ENCODE results near the gene TPPP2. TPM values are rescaled to one million over a fixed set of nuclear protein-coding genes. Genes with fewer than 3 reads are reported as not detected.

TPPP2 gene
- total RNA-seq, 1 donor from 2014 or later, result not detected

DNA sequence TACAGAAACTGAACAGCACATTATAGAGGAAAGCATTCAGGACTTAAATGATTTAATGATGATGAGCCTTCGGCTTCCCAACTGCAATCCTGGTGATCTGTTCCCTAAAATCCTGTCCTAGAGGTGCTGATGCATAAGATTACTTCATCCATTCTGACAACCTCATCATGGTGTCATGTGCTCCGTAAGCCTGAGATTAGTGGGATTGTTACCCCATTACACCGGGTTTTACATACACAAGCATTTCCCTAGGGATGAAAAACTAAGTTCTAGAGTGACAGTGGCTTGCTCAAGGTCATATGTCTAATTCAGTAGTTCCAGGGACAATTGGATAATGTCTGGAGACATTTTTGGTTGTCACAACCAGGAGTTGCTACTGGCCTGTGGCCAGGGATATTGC, 7.1 kb downstream of the TPPP2 start:
- intact Hi-C loops (cut with micrococcal nuclease), result no loop called here

DNA sequence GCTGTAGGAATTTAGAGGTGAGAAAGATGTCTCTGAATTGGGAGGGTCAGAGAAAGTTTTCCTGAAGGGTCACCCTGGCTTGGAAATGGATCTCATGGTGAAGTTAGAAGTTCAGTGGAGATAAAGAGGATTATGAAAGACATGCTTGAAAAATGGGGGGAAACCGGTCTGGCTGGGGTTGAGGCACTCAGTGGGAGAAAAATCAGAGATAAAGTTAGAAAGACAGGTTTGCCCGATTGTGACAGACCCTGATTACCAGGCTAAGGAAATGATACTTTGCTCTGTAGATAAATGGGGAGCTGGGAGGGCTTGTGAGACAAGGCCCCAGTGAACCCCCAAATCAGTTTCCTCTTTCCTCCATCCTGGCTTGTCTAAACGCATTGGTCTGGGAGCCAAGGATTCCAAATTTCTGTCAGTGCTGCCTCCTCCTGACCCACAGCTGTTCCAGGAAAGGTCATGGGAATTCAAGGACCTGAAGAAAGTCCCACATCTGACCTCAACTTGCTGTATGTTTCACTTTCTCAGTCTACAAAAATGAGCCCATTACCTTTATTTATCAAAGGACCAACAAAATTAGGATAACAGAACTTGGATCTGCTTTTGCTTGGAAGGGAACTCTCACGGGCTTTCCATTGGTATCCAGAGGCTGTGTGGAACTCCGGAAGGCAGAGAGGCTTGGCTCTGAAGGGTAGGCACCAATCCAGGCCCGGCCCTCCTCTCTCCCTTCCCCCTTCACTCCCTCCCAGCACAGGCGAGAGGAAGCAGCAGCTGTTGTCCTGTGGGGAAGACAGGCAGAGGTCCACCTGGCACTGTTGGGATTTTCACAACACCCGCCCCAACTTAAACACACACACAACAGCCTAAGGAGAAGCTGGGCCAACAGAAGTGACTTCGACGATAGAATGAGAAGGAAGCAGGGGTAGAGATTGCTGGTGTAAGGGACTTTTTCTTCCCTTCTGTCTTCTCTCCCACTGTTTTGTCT, 8.7 kb downstream of the TPPP2 start:
- intact Hi-C loops (cut with micrococcal nuclease), result no loop called here

DNA sequence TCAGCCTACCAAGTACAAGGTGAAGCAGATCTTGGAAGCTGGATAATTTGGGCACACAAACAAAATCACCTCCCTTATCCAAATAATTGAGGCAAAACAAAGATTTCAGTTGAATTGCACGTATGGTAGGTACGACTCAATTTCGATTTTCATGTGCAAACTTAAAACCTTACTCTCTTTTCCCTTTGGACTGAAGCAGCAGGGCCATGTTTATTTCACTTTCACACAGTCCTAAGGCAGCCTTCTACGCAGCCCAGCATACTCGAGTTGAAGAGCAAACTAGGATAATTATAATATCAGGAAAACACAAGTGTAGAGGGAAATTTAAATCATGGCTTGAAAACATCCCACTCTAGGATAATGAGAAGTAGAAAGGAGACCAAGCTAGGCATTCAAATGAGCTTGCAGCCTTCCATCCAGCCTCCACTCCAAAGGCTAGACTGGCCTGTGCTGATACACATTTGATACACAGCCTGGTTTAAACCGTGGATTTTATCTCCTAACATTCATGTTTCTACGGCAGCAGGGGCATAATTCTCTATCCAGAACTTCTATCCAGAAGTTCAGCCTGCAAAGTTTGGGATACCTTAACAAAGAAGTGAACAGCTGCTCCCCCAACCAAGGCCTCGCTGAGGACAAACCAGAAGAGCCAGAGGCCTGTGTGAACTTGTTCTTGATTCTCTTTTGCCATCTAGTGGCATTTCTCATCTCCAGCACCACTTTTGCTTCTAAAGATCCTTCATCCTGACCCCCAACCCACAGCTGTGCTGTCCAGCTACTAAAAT, 9.8 kb downstream of the TPPP2 start:
- intact Hi-C loops (cut with micrococcal nuclease), result loop anchor here (1.0 kb wide), 1 partner anchor 25 kb away; no protein-coding TSS in a partner anchor

DNA sequence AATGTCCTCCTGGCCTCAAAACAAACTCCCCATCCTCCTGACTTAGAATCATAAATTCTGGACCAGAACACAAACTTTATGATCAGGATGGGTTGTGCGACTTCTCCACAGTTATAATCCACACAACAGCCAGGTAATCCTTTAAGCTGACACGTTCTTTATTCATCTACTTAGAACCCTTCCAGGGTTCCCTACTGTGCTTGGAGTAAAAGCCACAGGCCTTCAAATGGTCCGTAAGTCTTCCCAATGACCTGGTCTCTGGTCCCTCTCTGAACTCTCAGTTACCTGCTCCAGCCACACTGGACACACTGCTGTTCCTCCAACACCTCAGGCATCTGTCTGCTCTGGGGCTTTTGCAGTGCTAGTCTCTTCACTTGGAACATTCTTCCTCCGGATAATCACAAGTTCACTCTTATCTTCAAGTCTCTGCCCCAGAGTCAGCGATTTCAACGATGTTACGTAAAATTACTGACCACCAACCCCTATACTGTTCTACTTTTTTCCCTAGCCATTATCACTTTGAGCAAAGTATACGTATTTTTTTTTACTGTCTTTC, 10.4 kb downstream of the TPPP2 start:
- intact Hi-C loops (cut with micrococcal nuclease), result loop anchor here (1.0 kb wide), 1 partner anchor 26 kb away; no protein-coding TSS in a partner anchor

DNA sequence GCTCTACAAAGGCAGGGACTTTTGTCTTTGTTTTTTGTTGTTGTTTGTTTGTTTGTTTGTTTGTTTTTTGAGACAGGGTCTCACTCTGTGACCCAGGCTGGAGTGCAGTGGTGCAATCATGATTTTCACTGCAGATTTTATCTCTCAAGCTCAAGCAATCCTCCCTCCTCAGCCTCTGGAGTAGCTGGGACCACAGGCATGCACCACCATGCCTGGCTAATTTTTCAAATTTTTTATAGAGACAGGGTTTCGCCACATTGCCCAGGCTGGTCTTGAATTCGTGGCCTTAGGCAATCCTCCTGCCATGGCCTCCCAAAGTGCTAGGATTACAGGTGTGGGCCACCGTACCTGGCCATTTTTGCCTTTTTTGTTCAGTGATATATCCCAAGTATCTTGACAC, 10.9 kb downstream of the TPPP2 start:
- intact Hi-C loops (cut with micrococcal nuclease), result loop anchor here (1.0 kb wide), 1 partner anchor 27 kb away; no protein-coding TSS in a partner anchor

DNA sequence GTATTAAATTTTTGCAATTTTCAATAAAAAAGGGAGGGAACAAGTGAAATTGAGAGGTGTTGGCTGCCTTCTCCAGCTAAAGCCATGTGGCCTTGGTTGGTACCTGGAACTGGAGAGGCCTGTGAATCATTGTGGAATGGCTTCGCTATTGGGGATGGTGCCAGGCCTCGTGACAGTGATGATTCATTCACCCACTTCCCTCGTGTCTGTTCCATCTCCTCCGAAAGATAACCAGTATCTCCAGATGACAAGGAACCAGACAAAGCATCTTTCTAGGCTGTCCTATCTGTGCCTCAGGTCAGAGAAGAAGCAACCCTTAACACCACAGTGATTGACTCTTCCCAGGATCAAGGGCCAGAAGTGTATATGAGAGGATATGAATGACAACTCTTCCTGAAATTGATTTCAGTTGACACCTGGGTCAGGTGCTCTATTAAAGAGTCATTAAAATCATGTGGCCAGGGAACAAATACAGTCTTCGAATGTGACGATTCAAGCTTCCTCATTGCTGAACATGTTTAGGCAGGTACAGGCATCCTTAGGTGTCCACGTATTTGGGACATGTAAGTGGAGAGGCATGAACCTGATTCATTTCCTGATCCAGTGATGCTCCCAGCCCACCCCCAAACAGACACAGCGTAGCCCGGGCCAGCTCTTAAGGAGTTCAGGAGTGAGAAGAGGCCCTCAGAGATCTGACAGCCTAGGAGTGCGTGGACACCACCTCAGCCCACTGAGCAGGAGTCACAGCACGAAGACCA, 11.8 kb downstream of the TPPP2 start, which contains the start of gene RNASE7:
TSS of gene RNASE7 (plus strand) at position 687 of the 758 bp plus-strand sequence. CDS start 631 bp downstream, outside the sequence.
- intact Hi-C loops (cut with micrococcal nuclease), result no loop called here

DNA sequence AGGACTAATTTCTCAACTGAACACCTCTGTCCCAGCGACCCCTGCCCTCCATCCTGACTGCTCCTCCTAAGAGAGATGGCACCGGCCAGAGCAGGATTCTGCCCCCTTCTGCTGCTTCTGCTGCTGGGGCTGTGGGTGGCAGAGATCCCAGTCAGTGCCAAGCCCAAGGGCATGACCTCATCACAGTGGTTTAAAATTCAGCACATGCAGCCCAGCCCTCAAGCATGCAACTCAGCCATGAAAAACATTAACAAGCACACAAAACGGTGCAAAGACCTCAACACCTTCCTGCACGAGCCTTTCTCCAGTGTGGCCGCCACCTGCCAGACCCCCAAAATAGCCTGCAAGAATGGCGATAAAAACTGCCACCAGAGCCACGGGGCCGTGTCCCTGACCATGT, 12.9 kb downstream of the TPPP2 start:
- intact Hi-C loops (cut with micrococcal nuclease), result no loop called here

DNA sequence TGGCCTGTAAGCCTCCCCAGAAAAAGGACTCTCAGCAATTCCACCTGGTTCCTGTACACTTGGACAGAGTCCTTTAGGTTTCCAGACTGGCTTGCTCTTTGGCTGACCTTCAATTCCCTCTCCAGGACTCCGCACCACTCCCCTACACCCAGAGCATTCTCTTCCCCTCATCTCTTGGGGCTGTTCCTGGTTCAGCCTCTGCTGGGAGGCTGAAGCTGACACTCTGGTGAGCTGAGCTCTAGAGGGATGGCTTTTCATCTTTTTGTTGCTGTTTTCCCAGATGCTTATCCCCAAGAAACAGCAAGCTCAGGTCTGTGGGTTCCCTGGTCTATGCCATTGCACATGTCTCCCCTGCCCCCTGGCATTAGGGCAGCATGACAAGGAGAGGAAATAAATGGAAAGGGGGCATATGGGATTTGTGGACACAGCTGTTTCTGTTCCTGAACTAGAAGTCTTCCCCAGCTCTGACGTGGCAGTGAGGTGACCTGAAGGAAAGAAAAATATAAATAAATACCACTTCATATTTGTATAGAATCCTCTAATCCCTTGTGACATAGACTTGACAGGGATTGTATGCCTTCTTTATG, 13.5 kb downstream of the TPPP2 start:
- intact Hi-C loops (cut with micrococcal nuclease), result no loop called here

DNA sequence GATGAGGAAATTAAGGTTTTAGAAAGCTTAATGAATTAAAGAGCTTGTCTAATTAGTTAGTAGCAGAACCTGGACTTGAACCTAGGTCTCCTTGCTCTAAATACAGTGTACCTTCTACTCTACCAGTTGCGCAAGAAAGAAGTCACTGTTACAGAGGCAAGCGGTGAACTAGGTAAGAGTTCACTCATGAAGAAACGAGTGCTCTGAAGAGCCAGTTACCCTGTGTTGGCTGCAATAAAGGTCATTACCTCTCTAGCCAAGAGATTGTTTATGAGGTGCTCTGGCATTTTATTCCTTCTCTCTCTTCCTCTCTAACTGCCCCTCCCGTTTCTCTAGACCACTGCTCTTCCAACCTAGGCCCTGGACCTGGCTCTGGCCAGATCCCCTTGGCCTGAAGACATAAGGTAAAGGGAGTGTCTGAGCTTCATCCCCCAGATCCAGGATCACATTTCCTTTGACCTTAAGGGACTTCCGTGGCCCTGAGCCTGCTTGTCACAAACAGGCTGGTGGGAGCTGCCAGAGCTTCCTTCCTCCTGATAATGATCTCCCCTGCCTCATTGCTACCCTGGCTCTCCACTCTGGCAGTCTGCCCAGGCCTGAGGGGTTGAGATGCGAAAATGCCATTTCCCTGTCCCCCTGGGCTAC, 14.1 kb downstream of the TPPP2 start:
- intact Hi-C loops (cut with micrococcal nuclease), result no loop called here

DNA sequence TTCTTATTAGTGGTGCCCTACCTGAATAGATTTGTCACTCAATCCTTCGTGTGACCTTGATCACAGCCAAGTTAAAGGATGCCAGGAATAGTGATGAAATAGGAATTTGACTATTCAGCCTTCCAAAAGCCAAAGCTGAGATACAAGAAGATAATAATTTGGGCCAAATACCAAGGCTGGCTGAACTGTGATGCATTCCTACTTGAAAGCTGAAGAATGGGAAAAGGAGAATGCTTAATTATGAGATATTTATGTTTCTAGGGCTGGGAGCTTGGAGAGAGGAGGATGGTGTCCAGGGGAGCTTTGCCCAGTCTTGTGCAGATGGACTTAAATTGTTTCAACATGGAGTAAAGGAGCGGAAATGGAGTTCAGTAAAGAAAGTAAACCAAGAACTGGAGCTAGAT, 17.4 kb downstream of the TPPP2 start:
- intact Hi-C loops (cut with micrococcal nuclease), result no loop called here

DNA sequence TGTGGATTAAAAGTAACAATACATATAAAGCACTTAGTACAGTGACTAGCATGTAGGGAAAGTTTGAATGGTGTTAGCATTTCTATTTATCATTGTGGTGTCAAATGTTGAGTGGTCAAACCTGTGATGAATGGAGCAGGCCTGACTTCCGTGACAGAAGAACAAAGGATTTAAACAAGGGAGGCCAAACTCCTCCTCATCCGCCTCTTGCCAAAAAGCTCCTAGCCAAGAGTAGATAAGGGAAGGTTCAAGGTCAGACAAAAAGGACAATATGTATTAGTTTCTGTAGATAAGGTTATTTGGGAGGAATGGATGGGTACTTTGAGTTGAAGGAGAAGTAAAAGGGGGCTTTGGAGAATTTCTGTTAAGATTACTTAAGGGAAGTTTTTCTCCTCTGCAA, 18.6 kb downstream of the TPPP2 start:
- intact Hi-C loops (cut with micrococcal nuclease), result no loop called here

DNA sequence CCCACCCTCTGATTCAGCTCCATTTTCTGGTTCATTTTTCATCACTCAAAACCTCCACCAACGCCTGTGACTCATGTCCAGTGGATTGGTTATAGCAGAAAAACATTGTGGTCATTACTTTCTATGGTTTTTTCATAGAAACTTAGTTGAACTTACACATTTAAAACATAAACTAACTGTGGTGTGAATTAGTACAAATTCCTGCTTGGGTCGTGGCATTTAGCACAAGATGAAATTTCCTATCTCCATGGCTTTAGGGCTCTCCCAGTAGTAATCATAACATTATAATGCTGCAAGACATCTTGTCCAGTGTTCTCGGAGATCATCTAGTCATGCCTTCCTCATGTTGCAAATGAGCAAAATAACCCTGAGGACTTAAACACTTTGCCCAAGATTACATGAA, 19.3 kb downstream of the TPPP2 start:
- intact Hi-C loops (cut with micrococcal nuclease), result no loop called here

DNA sequence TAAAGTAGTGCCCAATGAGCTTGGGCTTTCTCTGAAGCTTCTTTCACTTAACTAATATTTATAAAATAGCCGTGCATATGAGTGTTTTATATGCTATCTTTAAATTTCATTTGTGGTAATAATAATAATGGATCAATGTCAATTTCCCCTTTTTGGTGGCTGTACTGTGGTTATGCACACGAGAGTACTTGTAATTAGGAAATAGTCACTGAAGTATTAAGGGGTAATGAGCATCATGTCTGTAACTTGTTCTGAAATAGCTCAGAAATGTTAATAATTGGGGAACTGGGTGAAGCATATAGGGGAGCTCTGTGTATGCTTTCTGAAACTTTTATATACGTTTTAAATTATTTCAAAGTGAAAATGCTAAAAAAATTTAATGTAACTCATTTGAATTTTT, 20.6 kb downstream of the TPPP2 start:
- intact Hi-C loops (cut with micrococcal nuclease), result no loop called here

DNA sequence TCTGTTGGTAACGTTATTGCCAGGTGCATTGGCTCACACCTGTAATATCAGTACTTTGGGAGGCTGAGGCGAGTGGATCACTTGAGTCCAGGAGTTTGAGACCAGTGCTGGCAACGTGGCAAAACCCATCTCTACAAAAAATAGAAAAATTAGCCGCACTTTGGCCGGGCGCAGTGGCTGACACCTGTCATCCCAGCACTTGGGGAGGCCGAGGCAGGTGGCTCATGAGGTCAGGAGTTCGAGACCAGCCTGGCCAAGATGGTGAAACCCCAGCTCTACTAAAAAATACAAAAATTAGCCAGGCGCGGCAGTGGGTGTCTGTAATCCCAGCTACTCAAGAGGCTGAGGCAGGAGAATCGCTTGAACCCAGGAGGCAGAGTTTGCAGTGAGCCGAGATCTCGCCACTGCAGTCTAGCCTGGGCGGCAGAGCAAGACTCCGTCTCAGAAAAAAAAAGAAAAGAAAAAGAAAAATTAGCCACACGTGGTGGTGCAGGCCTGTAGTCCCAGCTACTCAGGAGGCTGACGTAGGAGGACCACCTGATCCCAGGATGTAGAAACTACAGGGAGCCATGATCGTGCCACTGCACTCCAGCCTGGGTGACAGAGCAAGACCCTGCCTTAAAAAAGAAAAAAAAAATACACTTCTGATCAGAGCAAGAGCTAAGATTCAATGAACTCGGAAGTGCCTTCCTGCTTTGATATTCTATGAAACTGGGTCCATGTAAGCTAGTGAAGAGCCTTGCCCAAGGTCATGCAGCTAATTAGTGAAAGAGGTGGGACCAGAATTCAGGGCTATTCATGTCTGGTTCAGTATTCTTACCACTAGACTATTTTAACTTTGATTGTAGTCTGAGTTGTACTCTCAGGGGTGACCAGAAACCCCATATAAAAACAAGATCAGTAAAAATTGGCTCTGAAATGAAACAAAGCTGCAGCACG, 23.4 kb downstream of the TPPP2 start:
- intact Hi-C loops (cut with micrococcal nuclease), result no loop called here

DNA sequence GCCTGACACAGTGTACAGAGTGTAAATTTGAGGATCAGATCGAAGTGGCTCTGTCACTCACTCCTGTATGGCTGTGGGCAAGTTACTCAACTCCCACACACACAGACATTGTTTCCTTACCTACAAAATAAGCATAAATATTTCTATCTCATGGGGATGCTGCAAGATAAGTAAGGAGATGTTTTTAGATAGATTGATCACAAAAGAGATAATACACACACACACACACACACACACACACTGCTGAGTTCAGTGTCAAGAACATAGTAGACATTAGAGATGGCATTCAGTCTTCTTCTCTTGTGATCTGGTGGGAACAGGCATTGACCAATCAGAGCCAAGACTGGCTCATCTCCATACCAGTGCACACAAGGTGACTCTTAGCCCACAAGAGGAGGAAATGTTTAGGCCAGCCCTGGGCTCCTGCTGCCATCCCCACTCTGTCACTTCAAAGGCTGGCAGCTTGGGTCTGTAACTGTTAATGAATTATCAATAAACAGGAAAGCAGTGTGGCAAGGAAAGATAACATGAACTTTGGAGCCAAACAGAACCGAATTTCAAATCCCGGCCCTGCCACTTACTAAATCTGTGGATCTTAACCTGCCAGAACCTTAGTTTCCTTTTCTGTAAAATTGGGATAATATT, 24.2 kb downstream of the TPPP2 start:
- intact Hi-C loops (cut with micrococcal nuclease), result no loop called here

DNA sequence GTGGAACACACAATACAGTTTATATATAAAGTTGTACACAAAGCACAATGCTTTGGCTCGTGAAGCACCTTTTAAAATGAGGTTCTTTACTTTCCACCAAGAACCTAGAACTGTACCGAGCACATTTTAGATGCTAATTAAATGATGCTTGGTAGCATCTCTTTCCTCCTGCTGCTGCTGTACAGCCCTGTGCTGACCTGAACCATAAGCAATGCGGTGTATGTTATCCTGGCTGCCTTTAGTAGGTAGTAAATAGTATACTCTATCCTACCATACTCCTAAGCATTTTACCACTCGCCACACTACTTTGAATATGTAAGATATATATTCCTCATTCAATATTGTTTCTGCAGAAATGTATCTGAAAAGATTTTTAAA, 24.7 kb downstream of the TPPP2 start:
- intact Hi-C loops (cut with micrococcal nuclease), result no loop called here

DNA sequence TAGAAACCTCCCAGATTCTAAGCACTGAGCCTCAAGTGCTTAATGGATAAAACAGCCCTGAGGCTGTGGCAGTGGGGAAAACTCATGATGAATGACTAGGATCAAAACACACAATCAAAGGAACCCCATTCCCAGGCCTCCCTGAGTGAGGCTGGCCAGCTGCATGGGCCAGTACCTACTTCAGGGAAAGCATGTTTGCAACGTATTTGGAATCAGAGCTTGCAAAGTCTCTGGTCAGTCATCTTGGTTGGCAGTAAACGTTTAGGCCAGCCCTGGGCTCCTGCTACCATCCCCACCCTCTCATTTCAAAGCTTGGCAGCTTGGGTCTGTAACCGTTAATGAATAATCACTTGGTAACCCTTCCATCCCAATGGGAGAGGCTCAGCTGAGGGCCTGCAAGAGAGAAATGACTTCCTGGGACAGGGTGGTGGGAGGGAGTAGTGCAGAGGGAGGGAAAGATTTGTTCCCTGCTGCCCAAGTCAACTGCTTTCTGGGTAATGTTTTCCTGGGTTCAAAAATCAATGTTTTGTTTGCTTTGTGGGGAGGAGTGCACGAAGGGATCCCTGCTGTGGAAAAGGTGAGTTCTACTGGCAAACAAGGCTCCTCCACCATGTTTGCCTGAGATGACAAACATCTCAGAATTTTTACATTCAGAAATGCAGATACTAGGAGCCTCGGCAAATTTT, 25.6 kb downstream of the TPPP2 start:
- intact Hi-C loops (cut with micrococcal nuclease), result no loop called here

Data from T-helper 2 cell treated with Interferon-gamma antibody and Interleukin-4, amounts not matched to agents 100 ng/mL and 5 ng/mL, for 36 hours (primary cell).